ENCODE results near the gene AKT2. TPM values are rescaled to one million over a fixed set of nuclear protein-coding genes. Genes with fewer than 3 reads are reported as not detected.
"Not testable (repeated sequence)": the region's sequence is repeated elsewhere in the genome, so short reads cannot be mapped to it uniquely, and the experiment has no call there.

Gene AKT2
- total RNA-seq, 1 donor from 2014 or later: 31.0 TPM

DNA sequence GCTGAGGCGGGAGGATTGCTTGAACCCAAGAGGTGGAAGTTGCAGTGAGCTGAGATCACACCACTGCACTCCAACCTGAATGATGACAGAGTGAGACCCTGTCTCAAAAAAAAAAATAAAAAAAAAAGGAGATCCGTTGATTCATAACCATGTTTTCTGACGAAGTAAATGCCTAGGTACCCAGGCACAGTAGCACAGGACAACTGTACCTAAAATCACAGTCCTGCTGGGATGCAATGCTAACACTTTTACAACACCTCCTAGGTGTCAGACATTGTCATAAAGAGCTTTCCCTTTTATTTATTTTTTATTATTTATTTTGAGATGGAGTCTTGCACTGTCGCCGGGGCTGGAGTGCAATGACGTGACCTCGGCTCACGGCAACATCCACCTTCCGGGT lies 64.5 kb downstream of the AKT2 start:
- DNase-seq (ENCODE audit: low read depth in 2 of 2): no peak

DNA sequence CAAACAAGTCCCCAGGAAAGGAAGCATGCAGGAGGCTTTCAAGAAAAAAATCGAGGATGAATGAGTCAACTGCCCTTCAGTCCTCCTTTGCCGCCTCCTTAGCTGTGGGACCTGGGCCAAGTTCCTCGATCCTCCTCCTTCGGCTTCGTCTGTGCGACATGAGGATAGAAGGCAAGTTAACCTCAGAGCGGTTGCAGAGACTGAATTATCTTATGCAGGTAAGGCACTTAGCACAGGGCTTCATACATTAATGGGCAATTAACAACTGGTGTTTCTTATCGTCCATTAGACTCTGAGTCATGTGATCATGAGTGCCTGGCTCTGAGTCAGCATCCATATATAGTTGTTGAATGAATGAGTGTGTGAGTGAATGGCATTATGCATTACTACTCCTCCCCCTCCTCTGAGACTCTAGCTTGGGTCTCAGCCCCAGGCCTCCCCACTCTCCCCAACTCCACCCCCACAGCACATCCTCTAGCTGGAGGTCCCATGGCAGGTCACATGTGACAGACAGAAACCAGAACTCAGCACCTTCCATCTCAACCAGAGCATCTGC lies 65.3 kb downstream of the AKT2 start:
- DNase-seq (ENCODE audit: low read depth in 2 of 2): peak in 1 of 2 donors; percentile 74

DNA sequence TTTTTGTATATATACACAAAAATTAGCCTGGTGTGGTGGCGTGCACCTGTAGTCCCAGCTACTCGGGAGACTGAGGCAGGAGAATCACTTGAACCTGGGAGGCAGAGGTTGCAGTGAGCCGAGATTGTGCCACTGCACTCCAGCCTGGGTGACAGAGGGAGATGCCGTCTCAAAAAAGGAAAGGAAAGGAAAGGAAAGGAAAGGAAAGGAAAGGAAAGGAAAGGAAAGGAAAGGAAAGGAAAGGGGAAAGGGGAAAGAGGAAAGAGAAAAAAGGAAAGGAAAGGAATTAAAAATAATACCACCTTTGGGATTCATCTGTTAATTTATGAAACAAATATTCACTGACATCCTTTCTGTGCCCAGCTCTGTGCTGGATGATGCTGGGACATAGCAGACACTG lies 66.1 kb downstream of the AKT2 start:
- not testable (repeated sequence) for DNase-seq (ENCODE audit: low read depth in 2 of 2)

DNA sequence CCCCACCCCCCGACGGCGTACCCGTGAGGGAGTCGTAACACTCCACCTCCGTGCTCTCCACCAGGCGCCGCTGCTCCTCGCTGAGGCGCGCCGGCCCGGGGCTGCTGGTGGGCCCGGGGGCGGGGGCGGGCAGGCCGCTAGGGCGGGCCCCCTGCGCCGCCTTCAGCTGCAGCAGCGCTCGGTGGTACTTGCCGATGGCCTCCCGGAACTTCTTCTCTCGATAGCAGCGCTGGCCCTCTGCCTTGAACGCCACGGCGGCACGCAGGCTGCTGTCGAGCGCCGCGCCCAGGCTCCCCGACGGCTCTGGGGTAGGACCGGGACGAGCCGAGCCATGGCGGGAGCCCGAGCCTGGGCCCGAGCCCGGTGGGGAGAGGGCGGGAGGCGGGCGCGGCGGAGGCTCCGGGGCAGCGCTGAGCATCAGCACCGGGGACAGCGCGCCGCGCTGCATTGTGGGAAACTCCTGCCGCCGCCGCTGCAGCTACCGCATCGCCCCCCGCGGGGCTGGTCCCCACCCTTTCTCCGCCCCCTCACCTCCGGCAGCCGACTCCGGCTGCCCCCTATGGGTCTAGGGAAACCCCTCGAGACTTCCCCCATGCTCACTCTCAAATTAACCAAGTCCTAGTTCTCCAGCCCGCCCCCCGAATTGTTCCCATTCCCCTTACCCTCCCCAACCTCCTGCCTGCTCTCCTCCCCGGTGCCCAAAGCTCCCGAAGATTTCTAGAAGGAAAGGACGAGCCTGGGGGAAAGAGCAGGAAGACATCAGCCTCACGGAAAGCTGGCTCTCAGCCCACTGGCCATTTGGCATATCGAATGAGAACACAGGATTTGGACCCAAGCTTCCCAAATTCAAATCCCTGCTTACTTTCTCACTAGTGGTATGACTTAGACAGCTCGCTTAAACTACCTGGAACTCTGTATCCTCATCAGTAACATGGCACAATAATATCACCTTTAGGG lies 66.9 kb downstream of the AKT2 start, which contains the start of gene TTC9B:
Gene TTC9B, minus strand, starts transcription at position 451 of the 957 bp plus-strand sequence. Its CDS starts 3 bp downstream, at position 448.
- DNase-seq (ENCODE audit: low read depth in 2 of 2): peak; percentile 29 to 41

DNA sequence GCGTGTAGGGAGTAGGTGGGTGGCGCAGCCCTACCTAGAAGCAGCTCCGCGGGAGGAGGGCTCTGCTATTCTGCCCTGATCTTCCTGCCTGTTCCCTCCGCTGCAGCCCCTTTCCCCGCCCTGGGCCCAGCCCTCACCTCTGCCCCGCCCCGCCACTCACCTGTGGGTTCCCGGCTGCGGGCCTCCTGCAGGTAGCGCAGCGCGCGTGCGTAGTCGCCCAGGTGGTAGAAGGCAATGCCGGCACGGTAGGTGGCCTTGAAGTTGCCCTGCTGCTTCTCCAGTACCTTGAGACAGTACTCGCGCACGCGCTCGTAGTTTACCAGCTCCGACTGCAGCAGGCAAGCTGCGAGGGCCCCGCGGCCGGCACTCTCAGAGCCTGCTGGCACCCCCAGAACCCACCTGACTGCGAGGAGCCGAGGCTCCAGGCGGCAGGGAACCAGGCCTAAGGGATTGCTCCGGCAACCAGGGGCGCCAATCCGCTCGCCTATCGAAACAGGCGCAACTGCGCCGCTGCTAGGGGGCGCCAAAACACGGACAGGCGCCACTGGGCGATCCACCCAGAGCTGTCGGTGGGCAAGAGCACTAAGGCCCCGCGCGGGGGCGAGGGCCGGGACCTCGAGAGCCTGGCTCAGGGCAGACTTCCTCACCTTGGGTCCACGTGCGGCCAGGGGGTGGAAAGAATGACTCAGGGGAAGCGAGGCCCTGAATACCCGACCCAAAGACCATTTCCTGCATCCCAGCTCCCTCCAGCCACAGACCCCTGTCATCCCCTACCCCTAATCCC lies 67.9 kb downstream of the AKT2 start:
- peak in 1 of 2 donors; percentile 26 for DNase-seq (ENCODE audit: low read depth in 2 of 2)

DNA sequence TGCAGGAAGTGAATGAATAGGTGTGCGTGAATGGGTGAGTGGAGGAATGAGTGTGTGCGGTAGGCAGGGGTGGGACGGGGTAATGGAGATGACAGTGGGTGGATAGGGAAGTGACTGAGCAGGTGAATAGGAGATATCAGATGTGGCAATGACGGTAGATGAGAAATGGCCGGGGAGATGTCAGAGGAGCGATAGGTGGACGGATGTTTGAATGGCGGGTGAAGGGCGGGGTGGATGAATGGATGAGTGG lies 68.4 kb downstream of the AKT2 start:
- DNase-seq (ENCODE audit: low read depth in 2 of 2): no peak

DNA sequence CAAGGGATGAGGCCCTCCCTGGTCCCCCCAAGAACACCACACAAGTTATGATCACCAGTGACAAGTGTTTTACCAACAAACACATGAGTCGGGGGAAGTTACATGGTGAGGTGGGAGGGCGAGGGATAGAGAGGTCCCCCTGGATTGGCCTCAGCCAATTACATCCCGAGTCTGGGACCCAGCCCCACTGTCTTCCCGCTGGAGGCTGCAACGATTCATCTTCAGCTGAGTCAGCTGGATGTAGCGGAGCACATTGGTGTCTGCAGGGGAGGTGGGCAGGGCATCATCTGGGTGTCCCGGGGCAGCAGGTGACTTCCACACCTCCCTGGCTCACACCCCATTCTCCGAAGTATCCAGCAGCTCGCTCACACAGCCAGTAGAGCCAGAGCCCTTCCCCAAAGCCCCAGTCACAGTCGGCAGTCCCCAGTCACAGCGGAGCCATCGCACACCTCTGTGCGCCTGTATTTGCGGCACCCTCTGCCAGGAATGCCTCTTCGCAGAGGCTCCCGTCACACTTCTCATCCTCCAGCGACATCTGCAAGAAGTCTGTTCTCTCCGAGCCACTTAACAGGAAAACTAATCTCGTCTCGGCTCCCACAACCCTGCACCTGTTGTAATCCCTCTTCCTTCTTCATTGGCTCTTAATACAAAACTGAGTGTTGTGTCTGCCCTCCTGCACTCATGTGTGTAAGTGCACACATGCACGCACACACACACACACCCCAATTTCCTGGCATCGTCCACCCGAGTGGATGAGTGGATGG lies 69.0 kb downstream of the AKT2 start:
- DNase-seq (ENCODE audit: low read depth in 2 of 2): no peak

DNA sequence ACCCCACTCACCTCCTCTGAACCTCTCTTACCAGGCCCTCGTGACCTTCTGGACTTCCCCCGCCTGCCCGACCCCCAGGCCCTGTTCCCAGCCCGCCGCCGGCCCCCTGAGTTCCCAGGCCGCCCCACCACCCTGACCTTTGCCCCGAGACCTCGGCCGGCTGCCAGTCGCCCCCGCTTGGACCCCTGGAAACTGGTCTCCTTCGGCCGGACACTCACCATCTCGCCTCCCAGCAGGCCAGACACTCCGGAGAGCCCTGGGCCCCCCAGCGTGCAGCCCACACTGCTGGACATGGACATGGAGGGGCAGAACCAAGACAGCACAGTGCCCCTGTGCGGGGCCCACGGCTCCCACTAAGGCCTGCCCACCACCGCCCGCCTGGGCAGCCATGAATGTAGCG lies 70.2 kb downstream of the AKT2 start:
- no peak for DNase-seq (ENCODE audit: low read depth in 2 of 2)

DNA sequence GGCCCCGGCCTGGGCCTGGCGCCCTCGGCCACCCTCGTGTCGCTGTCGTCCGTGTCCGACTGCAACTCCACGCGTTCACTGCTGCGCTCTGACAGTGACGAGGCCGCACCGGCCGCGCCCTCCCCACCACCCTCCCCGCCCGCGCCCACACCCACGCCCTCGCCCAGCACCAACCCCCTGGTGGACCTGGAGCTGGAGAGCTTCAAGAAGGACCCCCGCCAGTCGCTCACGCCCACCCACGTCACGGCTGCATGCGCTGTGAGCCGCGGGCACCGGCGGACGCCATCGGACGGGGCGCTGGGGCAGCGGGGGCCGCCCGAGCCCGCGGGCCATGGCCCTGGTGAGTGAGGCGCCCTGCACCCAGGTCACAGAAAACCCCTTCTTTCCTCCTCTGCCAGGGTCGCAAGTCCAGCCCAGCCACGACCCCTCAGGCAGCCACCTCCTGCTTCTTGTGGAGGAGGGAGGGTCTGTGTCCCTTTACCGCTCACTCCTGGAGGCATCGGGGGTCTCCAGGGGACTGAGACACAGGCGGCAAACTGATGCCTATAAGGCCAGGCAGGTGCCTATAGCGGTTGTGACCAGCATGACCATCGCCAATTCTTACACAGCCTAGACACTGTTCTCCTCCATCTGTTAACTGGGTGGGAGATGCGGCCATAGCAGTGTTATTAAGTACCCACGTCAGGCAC lies 71.1 kb downstream of the AKT2 start:
- DNase-seq (ENCODE audit: low read depth in 2 of 2): no peak

DNA sequence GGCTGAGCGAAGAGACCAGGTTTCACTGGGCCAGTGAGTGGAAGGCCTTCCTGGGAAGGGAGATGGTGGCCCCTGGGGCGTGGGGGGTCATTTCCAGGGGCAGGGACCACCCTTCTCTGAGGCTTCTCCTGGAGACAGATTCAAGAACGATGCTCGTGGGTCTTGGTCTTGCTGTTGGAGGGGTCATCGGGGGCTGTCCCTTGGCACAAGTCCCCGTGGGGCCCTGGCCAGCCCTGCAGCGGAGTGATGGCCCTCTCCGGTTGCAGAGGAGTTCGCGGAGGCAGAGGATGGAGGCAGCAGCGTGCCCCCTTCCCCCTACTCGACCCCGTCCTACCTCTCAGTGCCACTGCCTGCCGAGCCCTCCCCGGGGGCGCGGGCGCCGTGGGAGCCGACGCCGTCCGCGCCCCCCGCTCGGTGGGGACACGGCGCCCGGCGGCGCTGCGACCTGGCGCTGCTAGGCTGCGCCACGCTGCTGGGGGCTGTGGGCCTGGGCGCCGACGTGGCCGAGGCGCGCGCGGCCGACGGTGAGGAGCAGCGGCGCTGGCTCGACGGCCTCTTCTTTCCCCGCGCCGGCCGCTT lies 71.8 kb downstream of the AKT2 start:
- no peak for DNase-seq (ENCODE audit: low read depth in 2 of 2)

DNA sequence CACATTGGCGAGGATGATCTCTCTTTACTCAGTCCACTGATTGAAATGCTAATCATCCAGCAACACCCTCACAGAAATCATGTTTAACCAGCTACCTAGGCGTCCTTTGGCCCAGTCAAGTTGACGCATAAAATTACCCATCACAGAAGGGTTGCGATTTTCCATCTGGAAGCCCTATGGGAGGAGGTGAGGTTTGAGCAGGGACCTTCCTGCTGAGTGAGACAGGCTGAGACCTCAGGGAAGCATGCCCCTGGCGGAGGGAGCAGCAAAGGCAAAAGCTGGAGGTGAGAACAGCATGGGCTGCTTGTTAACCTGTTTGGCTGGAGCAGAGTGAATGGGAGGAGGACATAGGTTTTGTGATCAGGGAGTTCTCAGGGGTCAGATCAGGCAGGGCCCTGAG lies 74.3 kb downstream of the AKT2 start:
- DNase-seq (ENCODE audit: low read depth in 2 of 2): no peak

DNA sequence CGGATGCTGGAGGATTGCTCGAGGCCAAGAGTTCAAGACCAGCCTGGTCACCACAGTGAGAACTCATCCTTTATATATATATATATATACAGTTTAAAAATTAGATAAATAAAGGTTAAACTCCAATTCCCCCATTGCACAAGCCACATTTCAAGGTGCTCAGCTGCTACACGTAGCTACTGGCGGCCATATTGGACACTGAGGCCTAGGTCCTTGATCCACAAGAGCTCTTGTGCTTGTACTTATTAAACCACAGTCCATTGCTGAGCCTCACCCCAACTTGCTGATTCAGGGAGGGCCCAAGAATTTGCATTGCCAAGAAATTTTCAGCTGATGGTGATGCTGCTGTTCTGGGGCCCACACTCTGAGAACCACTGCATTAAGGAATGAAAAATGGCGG lies 76.5 kb downstream of the AKT2 start:
- DNase-seq (ENCODE audit: low read depth in 2 of 2): no peak

DNA sequence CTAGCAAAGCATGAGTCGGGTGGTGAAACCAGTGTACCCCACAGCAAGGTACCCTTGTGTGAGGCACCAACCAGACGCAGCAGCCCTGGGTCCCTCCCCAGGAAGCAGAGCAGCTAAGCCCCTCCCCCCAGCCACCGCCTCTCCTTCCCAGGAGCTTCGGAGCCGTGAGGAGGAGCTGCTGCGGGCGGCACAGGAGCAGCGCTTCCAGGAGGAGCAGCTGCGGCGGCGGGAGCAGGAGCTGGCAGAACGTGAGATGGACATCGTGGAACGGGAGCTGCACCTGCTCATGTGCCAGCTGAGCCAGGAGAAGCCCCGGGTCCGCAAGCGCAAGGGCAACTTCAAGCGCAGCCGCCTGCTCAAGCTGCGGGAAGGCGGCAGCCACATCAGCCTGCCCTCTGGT lies 79.4 kb downstream of the AKT2 start:
- DNase-seq (ENCODE audit: low read depth in 2 of 2): no peak

DNA sequence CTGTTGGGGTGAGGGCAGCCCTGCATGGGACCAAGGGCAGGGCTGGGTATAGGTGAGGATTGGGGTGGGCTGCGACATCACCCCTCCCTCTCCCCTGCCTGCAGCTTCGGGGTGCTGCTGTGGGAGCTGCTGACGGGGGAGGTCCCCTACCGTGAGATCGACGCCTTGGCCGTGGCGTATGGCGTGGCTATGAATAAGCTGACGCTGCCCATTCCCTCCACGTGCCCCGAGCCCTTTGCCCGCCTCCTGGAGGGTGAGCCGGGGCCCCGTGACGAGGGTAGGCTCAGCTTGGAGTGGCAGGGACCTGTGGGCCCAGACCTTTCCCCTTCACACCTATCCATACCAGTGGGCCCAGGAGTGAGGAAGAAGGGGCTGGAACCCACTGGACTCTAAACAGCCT lies 80.8 kb downstream of the AKT2 start:
- no peak for DNase-seq (ENCODE audit: low read depth in 2 of 2)

DNA sequence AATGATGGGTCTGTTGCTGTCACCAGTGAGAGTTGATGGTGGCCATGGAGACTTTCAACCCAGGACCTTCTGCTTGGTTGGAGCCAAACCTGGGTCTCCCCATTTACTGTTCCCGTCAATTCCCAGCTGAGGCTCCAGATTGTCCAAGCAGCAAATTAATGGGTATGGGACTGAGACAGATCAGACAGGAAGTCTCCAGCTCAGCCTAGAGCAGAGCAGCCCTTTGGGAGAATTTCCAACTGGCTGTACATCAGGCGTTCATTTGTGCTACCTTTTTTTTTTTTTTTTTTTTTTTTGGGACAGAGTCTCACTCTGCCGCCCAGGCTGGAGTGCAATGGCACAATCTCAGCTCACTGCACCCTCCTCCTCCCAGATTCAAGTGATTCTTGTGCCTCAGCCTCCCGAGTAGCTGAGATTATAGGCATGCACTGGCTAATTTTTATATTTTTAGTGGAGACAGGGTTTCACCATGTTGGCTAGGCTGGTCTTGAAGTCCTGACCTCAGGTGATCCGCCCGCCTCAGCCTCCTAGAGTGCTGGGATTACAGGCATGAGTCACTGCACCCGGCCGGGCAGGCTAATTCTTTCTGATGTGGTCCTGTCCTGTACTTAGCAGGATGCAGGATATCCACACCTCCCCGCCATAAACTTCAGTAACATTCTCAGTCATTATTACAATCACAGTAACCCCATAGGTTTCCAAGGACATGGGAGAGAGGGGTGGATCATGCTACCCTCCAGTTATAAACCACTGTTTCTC lies 84.6 kb downstream of the AKT2 start:
- peak in 1 of 2 donors; percentile 17 for DNase-seq (ENCODE audit: low read depth in 2 of 2)

DNA sequence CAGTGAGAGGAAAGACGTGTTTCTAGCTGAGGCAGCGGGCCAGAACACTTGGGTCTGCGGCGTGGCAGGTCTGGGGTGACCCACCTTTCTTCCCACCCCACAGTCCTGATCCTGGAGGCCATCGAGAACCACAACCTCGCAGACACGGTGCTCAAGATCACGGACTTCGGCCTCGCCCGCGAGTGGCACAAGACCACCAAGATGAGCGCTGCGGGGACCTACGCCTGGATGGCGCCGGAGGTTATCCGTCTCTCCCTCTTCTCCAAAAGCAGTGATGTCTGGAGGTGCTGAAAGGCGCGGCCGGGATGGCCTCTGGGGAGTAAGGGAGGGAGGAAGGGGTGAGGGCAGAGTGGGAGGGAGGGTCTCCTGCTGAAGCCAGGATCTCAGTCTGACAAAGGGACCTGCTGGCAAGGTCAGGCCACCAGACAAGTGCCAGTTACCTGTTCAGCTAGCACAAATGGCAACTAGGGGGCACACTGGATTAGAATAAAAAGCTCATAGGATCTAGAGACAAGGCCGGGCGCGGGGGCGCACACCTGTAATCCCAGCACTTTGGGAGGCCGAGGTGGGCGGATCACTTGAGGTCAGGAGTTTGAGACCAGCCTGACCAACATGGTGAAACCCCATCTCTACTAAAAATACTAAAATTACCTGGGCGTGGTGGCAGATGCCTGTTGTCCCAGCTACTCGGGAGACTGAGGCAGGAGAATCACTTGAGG lies 86.7 kb downstream of the AKT2 start:
- no peak for DNase-seq (ENCODE audit: low read depth in 2 of 2)

DNA sequence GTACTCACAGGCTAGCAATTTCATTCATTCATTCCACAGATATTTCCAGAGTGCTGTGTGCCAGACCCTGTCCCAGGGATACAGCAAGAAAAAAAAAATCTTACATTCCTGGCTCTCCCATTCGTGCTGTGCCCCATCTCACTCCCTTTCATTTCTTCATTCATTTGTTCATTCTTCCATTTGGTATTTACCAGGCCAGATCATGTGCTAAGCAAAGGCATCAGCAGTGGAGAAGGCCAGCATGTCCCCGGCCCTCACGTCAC lies 91.6 kb downstream of the AKT2 start:
- DNase-seq (ENCODE audit: low read depth in 2 of 2): no peak

DNA sequence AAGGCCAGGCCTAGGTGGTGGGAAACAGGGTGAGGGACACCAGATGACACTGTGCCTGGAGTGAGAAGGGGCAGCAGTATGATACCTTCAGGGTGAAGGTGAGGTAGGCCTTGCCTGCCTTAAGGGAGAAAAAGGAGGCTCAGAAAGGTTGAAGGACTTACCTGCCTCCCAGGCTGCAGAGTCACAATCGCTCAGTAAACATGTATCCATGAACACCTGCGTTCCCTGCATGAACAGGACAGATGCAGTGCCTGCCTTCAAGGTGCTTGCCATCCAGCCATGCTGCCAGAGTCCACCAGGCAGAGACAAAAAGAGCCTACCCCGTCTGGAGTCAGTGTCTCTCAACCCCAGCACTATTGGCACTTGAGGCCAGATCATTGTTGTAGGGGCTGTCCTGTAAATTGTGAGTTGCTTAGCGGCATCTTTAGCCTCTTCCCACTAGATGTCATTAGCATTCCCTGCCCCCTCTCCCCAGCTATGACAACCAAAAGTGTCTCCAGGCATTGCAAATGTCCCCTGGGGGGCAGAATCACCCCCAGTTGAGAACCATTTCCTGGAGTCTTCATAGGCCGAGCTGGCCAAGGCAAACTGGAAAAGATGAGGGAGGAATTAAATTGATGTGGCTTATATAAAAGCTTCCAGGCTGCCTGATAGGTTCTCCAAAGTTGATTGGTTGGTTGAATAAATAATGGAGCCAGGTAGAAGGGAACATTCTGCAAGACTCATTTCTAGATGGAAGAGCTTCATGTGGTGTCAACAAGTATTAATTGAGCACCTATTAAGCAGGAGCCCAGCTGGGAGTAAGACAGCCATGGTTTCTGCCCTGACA lies 92.2 kb downstream of the AKT2 start:
- no peak for DNase-seq (ENCODE audit: low read depth in 2 of 2)
